VCaP (cell line): ENCODE results near the gene SLC35B4.
A peak's percentile ranks its signal among the peaks of the same experiment; 100 is the strongest.

ENCODE experiments used
- H3K27ac ChIP-seq: fragments of 450-650 bp; 2 replicates; pipeline ENCODE4 v1.5.1; 2017
- TF ChIP-seq, protein P1 (sequence below): fragments of 450-650 bp; conservative IDR thresholded peaks from 2 replicates; pipeline ENCODE4 v1.5.1; 2017; ENCODE audit warnings: mild to moderate bottlenecking, moderate library complexity

The SLC35B4 gene

DNA sequence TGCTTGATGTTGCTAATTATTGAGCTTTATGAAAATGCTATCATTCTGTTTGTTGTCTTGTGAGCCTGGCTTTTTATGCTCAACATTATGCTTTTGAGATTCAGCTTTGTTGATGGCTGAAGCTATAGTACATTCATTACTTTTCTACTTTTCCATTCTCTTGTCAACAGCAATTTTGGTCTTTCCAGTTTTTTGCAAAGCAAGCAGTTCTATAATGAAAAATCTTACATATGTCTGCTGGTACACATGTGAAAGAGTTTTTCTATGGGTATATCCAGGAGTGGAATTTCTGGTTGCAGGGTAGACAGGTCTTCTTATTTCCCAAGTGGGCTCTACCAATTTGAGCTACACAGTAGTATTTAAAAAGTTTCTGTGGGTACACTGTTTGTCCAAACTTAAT lies 36.8 kb downstream of the SLC35B4 start:
- no peak overlapping the region for H3K27ac ChIP-seq
- TF ChIP-seq, protein P1, sequence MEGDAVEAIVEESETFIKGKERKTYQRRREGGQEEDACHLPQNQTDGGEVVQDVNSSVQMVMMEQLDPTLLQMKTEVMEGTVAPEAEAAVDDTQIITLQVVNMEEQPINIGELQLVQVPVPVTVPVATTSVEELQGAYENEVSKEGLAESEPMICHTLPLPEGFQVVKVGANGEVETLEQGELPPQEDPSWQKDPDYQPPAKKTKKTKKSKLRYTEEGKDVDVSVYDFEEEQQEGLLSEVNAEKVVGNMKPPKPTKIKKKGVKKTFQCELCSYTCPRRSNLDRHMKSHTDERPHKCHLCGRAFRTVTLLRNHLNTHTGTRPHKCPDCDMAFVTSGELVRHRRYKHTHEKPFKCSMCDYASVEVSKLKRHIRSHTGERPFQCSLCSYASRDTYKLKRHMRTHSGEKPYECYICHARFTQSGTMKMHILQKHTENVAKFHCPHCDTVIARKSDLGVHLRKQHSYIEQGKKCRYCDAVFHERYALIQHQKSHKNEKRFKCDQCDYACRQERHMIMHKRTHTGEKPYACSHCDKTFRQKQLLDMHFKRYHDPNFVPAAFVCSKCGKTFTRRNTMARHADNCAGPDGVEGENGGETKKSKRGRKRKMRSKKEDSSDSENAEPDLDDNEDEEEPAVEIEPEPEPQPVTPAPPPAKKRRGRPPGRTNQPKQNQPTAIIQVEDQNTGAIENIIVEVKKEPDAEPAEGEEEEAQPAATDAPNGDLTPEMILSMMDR = no peak

DNA sequence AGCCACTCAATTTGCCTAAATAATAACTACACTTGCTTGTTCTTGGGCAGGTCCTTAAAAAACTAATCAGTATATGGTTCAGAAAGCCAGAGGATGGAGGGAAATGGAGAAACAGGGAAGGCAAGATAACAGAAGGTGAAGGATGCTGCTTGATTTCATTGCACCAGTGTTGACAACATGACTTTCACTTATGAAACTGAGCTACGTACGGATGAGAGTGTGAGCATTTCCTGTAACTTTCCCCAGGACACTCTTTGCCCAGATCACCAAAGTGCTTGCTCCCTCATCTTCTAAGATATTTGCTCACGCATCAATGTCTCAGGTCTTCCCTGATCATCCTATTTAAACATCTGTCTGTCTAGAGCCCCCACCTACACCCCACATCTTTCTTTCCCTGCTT lies 37.4 kb downstream of the SLC35B4 start:
- TF ChIP-seq, protein P1 = no peak
- no peak overlapping the region for H3K27ac ChIP-seq

DNA sequence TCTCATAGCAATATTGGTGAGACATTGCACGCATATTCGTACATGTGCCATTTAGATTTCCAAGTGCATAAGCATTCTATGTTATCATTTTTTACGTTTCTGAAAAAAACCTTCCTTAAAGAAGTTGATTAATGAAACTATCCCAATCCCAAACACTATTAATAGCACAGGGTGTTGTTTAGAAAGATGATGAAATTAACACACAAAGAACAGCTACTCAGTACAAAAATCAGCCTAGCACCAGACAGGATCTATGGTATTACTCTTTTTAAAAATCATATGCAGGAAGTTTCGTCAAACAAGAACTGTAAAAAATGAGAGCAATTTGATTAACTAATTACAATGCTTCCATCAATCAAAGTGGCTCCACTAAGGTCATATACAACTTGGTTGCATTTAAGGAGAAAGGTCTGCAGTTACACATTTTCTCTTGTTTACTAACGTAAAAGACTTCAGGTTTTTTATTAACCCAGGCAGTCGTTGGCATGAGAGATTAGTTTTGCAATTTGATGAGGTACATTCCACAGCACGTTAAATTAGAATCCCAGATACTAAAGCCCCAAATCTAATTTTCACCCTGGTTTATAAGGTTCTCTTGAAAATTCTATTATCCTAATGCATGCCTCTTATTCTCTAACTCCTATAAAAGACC lies 38.1 kb downstream of the SLC35B4 start:
- TF ChIP-seq, protein P1 = no peak
- H3K27ac ChIP-seq = no peak overlapping the region

DNA sequence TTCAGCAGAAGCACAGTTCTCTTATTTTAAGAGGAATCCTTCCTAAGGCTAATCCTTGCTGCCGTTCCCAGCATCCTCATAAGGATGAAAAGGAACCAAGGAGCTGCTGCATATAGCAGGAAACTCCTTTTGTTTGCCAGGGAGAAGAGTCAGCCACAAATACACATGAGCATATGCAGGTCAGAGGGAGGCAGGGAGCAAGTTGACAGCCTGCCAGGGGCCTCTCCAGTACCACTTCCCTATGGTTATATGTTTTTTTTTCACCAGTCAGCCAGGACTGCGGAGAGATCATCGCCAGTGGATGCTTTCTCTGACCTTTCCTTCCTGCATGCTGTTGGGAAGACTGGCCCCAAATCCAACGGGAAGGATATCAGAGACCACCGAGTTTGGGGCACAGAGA lies 39.8 kb downstream of the SLC35B4 start:
- H3K27ac ChIP-seq = no peak overlapping the region
- TF ChIP-seq, protein P1 = no peak

DNA sequence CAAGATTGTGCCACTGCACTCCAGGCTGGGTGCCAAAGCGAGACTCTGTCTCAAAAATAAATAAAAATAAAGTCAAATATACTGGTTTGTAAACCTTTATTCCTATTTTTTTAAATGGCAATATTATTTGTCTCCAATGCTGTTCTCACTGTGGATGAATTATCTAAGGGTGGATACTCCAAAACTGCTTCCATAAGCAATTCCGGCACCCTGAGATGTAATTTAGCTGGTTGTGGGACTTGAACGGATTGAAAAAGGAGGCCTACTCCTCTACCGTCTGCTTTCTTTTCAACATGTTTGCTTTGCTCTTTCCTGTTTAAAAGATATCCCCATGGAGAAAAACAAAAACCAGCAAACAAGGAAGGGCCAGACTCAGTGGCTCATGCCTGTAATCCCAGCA lies 54.4 kb downstream of the SLC35B4 start:
- TF ChIP-seq, protein P1 = no peak

DNA sequence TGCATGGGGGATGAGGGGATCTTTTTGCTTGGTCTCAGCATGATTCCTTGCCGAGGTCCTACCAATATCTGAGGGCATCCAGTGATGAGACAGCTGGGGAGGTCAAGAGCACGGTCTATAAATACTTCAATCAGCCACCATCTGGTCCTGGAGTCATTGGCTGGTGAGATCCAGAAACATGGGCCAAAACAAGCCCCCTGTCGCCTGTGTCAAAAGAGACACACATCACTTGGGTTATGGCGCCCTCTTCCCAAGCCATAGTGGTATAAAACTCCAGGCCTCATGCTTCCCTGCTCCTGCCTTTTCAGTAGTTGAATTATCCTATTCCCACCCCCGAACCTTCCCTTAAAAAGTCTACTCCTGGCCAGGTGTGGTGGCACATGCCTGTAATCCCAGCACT lies 60.9 kb downstream of the SLC35B4 start:
- TF ChIP-seq, protein P1 = no peak
- no peak overlapping the region for H3K27ac ChIP-seq

More for the DNA sequence above, 54.4 kb downstream of the SLC35B4 start:
- peak overlapping the region; percentile 39; the same call in 1 of the 2 replicates for H3K27ac ChIP-seq

DNA sequence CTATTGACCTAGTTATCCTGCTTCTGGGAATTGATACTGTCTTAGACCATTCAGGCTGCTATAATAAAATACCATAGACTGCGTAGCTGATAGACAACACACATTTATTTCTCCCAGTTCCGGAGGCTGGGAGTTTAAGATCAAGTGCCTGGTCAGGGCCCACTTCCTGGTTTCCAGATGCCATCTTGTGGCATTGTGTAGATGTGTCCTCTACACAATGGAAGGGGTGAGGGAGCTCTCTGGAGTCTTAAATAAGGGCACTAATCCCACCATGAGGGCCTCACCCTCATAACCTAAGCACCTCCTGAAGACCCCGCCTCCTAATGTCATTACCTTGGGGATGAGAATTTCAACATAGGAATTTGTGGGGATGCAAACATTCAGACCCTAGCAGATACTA lies 62.4 kb downstream of the SLC35B4 start:
- TF ChIP-seq, protein P1 = peak; percentile 32
- H3K27ac ChIP-seq = no peak overlapping the region
